ENCODE results near the gene ADGRD1. TPM values are rescaled to one million over a fixed set of nuclear protein-coding genes. Genes with fewer than 3 reads are reported as not detected.

ADGRD1 gene
- total RNA-seq, 1 donor from 2014 or later, result 1.0 TPM

DNA sequence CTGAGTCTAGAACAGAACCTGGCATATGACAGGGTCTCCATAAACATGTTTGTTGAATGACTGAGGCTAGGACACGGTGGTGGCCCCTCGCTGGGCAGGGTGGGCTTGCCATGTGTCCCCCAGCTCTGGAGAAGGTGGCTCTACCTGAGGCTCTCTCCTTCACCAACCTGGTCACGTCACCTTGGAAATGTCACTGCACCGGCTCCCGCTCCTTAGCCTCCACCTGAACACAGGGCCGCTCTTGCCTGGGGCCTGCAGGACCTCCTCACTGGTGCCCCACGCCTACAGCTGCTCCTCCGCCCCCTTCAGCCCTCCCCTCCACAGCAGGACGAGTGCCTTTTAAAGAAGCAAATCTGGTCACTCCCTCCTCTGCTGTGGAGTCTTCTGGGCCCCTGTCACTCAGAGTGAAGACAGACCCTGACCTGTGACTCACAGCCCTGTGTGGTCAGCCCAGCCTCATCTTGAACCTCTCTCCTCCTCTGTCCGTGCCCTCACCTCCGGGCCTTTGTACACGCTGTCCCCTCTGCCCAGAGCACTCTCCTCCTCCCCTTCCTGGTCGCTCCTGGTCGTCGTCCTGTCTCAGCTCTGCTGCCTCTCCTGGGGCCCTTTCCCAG is 81.0 kb downstream of the ADGRD1 start:
- TF ChIP-seq, protein P1, sequence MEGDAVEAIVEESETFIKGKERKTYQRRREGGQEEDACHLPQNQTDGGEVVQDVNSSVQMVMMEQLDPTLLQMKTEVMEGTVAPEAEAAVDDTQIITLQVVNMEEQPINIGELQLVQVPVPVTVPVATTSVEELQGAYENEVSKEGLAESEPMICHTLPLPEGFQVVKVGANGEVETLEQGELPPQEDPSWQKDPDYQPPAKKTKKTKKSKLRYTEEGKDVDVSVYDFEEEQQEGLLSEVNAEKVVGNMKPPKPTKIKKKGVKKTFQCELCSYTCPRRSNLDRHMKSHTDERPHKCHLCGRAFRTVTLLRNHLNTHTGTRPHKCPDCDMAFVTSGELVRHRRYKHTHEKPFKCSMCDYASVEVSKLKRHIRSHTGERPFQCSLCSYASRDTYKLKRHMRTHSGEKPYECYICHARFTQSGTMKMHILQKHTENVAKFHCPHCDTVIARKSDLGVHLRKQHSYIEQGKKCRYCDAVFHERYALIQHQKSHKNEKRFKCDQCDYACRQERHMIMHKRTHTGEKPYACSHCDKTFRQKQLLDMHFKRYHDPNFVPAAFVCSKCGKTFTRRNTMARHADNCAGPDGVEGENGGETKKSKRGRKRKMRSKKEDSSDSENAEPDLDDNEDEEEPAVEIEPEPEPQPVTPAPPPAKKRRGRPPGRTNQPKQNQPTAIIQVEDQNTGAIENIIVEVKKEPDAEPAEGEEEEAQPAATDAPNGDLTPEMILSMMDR (IDR thresholded peaks at IDR 0.05), result no peak
- Mint-ChIP-seq H3K4me1 (ENCODE audit: unreplicated experiment) (no peaks in the 10 kb centered on the region), H3K9me3 (ENCODE audit: unreplicated experiment) (no peaks in the 10 kb centered on the region), H3K27me3 (ENCODE audit: unreplicated experiment) (peaks cover under 1% of the 10 kb centered on the region), H3K27ac (ENCODE audit: unreplicated experiment) (no peak overlapping the region), H3K36me3 (ENCODE audit: unreplicated experiment) (no peaks in the 10 kb centered on the region), H3K4me3 (ENCODE audit: unreplicated experiment) (no peak overlapping the region)
- DNase-seq (ENCODE audit: extremely low spot score, unreplicated experiment), result no peak

DNA sequence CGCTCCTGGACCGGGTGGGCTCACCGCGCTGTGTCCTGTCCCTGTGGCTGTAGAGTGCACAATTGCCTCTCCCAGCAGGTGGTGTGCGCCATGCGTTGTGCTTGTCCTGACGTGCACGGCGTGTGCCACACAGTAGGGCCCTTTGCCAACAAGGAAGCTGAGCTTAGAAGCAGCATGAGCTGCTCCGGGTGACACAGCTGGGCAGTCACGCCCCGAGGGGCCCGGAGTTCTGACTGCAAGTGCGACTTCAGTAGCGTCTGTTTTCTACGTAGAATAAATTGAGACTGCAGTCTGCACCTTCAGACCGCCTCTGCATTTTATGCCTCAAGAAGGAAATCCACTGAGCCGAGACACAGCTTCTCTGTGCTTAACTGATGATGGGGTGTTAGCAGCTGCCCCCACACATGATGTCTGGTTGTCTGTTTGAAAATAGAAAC is 81.6 kb downstream of the ADGRD1 start:
- no peaks in the 10 kb centered on the region for H3K36me3 Mint-ChIP-seq (ENCODE audit: unreplicated experiment)
- H3K4me1 Mint-ChIP-seq (ENCODE audit: unreplicated experiment), result no peaks in the 10 kb centered on the region
- no peak overlapping the region for H3K4me3 Mint-ChIP-seq (ENCODE audit: unreplicated experiment)
- no peak for DNase-seq (ENCODE audit: extremely low spot score, unreplicated experiment)
- TF ChIP-seq, protein P1 (IDR thresholded peaks at IDR 0.05), result no peak
- no peak overlapping the region for H3K27ac Mint-ChIP-seq (ENCODE audit: unreplicated experiment)
- H3K27me3 Mint-ChIP-seq (ENCODE audit: unreplicated experiment), result peaks cover 4% of the 10 kb centered on the region
- no peaks in the 10 kb centered on the region for H3K9me3 Mint-ChIP-seq (ENCODE audit: unreplicated experiment)

DNA sequence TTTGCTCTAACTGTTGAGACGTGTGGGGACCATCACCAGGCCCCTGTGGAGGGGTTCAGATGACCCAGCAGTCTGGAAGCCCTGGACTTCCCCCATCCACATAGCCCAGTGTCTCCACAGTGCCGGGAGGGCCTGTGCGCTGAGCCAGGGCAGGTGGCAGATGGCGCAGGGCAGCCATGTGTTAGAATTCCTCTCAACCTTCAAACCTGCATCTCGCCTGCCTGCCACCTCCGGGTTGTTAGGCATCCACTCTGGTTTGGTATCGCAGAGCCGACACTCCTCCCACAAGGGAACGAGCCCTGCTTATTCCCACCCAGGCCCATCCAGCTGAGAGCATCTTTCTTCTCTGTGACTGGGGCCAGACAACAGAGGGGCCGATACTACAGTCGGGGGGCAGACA is 84.5 kb downstream of the ADGRD1 start:
- Mint-ChIP-seq H3K27me3 (ENCODE audit: unreplicated experiment) (peaks cover 4% of the 10 kb centered on the region), H3K27ac (ENCODE audit: unreplicated experiment) (no peak overlapping the region), H3K4me3 (ENCODE audit: unreplicated experiment) (no peak overlapping the region), H3K4me1 (ENCODE audit: unreplicated experiment) (no peaks in the 10 kb centered on the region), H3K36me3 (ENCODE audit: unreplicated experiment) (no peaks in the 10 kb centered on the region), H3K9me3 (ENCODE audit: unreplicated experiment) (no peaks in the 10 kb centered on the region)
- TF ChIP-seq, protein P1 (IDR thresholded peaks at IDR 0.05), result no peak
- no peak for DNase-seq (ENCODE audit: extremely low spot score, unreplicated experiment)

DNA sequence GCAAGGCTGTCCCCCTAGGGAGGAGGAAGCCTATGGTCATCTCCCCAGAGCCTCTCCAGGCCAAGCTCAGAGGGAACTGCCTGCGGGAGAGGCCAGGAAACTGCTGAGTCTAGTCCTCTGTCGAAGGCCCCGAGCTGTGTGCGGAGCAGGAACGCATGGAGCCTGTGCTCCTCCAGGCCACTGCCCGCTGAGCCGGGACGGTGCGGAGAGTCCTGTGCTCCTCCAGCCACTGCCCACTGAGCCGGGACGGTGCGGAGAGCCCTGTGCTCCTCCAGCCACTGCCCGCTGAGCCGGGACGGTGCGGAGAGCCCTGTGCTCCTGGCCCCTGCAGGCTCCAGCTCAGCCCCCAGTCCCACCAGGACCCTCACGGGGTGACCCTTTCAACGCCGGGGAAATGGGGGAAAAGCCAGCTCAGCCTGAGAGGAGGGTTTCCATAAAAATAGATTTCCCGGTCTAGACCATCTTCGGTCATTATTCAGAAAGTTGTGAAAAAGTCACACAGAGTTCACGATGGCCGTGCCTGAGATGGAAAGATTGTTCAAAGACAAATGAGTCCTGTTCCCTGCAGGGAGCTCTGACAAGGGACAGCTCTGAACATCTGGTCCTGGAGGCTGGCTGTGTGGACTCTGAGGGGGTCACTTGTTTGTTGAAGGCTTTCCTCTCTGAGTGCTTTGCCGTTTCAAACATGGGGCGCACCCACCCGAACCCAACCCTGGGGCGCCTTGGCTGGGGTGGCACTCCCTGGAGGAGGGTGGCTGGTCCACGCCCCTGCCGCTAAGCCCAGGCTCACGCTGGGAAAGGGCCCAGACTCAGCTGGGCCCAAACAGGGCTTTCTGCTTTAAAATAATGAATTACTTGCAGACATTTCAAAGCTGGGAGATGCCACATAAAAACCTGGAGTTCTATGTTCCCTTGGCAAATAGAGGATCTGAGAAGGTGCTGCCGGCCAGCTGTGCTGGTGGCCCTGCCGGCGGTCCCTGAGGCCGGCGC is 85.5 kb downstream of the ADGRD1 start:
- Mint-ChIP-seq H3K4me3 (ENCODE audit: unreplicated experiment) (no peak overlapping the region), H3K36me3 (ENCODE audit: unreplicated experiment) (no peaks in the 10 kb centered on the region), H3K9me3 (ENCODE audit: unreplicated experiment) (no peaks in the 10 kb centered on the region), H3K4me1 (ENCODE audit: unreplicated experiment) (no peaks in the 10 kb centered on the region), H3K27me3 (ENCODE audit: unreplicated experiment) (peaks cover 4% of the 10 kb centered on the region), H3K27ac (ENCODE audit: unreplicated experiment) (no peak overlapping the region)
- no peak for DNase-seq (ENCODE audit: extremely low spot score, unreplicated experiment)
- TF ChIP-seq, protein P1 (IDR thresholded peaks at IDR 0.05), result no peak

DNA sequence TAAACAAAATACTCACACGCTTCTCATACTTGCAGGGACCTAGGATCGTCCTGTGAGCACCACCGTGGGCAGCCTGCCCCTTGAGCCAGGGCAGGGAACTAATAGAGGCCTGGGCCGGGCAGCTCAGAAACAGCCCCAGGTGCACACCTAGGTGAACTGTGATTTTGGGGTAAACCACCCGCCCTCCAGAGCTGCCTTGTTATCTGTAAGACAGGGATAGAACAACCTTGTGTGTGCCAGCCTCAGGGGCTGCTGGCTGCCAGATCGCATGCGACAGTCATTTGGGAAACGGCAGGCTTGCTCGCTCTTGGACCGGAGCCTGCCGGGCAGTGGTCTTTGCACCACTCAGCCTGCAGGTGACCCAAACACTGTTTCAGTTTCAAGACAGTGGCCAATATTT is 86.8 kb downstream of the ADGRD1 start:
- H3K27ac Mint-ChIP-seq (ENCODE audit: unreplicated experiment), result no peak overlapping the region
- H3K9me3 Mint-ChIP-seq (ENCODE audit: unreplicated experiment), result no peaks in the 10 kb centered on the region
- TF ChIP-seq, protein P1 (IDR thresholded peaks at IDR 0.05), result no peak
- H3K36me3 Mint-ChIP-seq (ENCODE audit: unreplicated experiment), result no peaks in the 10 kb centered on the region
- H3K4me3 Mint-ChIP-seq (ENCODE audit: unreplicated experiment), result no peak overlapping the region
- H3K27me3 Mint-ChIP-seq (ENCODE audit: unreplicated experiment), result peaks cover 4% of the 10 kb centered on the region
- H3K4me1 Mint-ChIP-seq (ENCODE audit: unreplicated experiment), result no peaks in the 10 kb centered on the region
- DNase-seq (ENCODE audit: extremely low spot score, unreplicated experiment), result no peak

Data from osteocyte (in vitro differentiated cells).